Tibial nerve (tissue), 4 donors: Measurements from ENCODE around the gene GOLGA2. TPM values are rescaled to one million over a fixed set of nuclear protein-coding genes. Genes with fewer than 3 reads are reported as not detected.

Experiments used
- DNase-seq, 2 donors: peaks; one replicate each; pipeline ENCODE4 v3.0.0-alpha.2; 2019; ENCODE audit warnings: low spot score in 2 of 2
- H3K27ac ChIP-seq, 4 donors: fragments of 200-600 bp; sonication (generic) in 3 of 4; one replicate each; pipeline ENCODE4 v1.5.1; 2017 to 2019; ENCODE audit warnings: mild to moderate bottlenecking in 1 of 4
- H3K27me3 ChIP-seq, 2 donors: fragments of 200-600 bp; sonication (generic) in 1 of 2; one replicate each; pipeline versions ENCODE4 v1.5.1 to v1.6.0; 2017 to 2019
- H3K36me3 ChIP-seq, 3 donors: fragments of 200-600 bp; sonication (generic); one replicate each; pipeline ENCODE4 v1.5.1; 2018 to 2019
- H3K4me1 ChIP-seq, 4 donors: fragments of 200-600 bp; sonication (generic) in 3 of 4; one replicate each; pipeline ENCODE4 v1.5.1; 2017 to 2019
- H3K4me3 ChIP-seq, 4 donors: fragments of 200-600 bp; sonication (generic) in 3 of 4; one replicate each; pipeline ENCODE4 v1.5.1; 2017 to 2019; ENCODE audit warnings: mild to moderate bottlenecking in 1 of 4, moderate library complexity in 1 of 4
- H3K9me3 ChIP-seq, 4 donors: fragments of 200-600 bp; sonication (generic) in 3 of 4; one replicate each; pipeline ENCODE4 v1.5.1; 2017 to 2019
- EP300 ChIP-seq, 2 donors: sonication (generic); formaldehyde crosslinking; IDR thresholded peaks; one replicate each; pipeline ENCODE4 v1.6.1; 2017; ENCODE audit warnings: antibody characterized with exemption in 2 of 2, mild to moderate bottlenecking in 1 of 2
- POLR2A ChIP-seq, 2 donors: fragments of 450-650 bp; IDR thresholded peaks; one replicate each; pipeline ENCODE4 v1.6.1; 2017; ENCODE audit warnings: antibody characterized with exemption in 2 of 2, mild to moderate bottlenecking in 2 of 2, moderate library complexity in 2 of 2
- WGBS, 2 donors: methylation state at CpG; one replicate each; pipeline ENCODE4 v1.1.5; 2018; 5-methylcytosine and 5-hydroxymethylcytosine counted together
- total RNA-seq, 4 donors: library from RNA; depleted of rRNA; stranded (reverse); fragments of >200 nt; gene quantifications; one replicate each; pipeline ENCODE4 v1.1.0, GENCODE V29; 2016
- TF ChIP-seq, protein P1 (sequence below), 5 experiments: fragments of 200-600 bp in 3 of 5; fragments of 450-650 bp in 2 of 5; sonication (generic) in 3 of 5; IDR thresholded peaks; one replicate each; pipeline ENCODE4 v1.5.1; 2016 to 2019; ENCODE audit warnings: antibody characterized with exemption in 5 of 5, mild to moderate bottlenecking in 3 of 5, moderate library complexity in 2 of 5

Gene GOLGA2
- total RNA-seq, 4 donors from 2014 or later, result 67.4 to 103 (median 91.9) TPM

DNA sequence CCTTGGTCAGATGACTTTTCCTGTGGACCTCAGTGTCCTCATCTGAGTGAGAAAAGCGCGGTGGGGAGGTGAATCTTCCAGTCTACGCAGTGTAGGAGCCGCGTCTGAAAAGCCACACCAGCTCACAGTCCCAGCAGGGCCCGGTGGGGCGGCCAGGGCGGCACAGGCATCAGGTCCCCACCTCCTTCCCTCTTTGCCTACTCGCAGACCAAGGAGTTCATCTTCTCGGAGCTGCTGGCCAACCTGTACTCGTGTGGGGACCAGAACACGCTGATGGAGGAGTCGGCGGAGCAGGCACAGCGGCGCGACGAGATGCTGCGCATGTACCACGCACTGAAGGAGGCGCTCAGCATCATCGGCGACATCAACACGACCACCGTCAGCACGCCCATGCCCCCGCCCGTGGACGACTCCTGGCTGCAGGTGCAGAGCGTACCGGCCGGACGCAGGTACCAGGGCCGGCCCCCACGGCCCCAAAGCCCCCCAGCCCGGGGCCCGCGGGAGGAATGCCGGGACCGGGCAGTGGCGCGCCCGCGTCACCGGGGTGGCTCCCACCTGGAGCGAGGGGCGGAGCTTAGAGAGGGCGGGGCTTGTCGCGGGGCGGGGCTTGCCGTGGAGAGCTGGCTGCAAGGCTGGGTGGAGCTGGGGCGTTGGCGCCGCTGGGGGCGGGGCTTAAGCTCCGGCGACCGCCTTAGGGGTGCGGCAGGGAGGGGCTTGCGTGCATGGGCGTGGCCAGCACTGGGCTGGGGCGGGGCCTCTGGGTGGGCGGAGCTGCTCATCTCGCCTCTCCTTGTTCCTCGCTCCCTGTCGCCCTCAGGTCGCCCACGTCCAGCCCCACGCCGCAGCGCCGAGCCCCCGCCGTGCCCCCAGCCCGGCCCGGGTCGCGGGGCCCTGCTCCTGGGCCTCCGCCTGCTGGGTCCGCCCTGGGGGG is 25.6 kb downstream of the GOLGA2 start:
- H3K4me3 ChIP-seq, result peak overlapping the region; percentile 24 to 57 (median 34)
- H3K4me1 ChIP-seq, result peaks cover 0 to 34% (median 22%) of the 10 kb centered on the region in 4 donors
- H3K9me3 ChIP-seq, result no peaks in the 10 kb centered on the region
- TF ChIP-seq, protein P1, sequence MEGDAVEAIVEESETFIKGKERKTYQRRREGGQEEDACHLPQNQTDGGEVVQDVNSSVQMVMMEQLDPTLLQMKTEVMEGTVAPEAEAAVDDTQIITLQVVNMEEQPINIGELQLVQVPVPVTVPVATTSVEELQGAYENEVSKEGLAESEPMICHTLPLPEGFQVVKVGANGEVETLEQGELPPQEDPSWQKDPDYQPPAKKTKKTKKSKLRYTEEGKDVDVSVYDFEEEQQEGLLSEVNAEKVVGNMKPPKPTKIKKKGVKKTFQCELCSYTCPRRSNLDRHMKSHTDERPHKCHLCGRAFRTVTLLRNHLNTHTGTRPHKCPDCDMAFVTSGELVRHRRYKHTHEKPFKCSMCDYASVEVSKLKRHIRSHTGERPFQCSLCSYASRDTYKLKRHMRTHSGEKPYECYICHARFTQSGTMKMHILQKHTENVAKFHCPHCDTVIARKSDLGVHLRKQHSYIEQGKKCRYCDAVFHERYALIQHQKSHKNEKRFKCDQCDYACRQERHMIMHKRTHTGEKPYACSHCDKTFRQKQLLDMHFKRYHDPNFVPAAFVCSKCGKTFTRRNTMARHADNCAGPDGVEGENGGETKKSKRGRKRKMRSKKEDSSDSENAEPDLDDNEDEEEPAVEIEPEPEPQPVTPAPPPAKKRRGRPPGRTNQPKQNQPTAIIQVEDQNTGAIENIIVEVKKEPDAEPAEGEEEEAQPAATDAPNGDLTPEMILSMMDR (IDR thresholded peaks at IDR 0.05), result no peak
- TF ChIP-seq EP300 (IDR thresholded peaks at IDR 0.05) (no peak), POLR2A (IDR thresholded peaks at IDR 0.05) (no peak)
- H3K27me3 ChIP-seq, result no peaks in the 10 kb centered on the region
- WGBS, 2 donors, result 38 to 50% methylated on average over 19 to 41 of the region's 81 CpGs
- peak; percentile 74 to 84 for DNase-seq
- H3K27ac ChIP-seq, result peak overlapping the region in 2 of 4 donors; percentile 40 to 72
- H3K36me3 ChIP-seq, result peaks cover 0 to 4% (median 0%) of the 10 kb centered on the region in 3 donors

DNA sequence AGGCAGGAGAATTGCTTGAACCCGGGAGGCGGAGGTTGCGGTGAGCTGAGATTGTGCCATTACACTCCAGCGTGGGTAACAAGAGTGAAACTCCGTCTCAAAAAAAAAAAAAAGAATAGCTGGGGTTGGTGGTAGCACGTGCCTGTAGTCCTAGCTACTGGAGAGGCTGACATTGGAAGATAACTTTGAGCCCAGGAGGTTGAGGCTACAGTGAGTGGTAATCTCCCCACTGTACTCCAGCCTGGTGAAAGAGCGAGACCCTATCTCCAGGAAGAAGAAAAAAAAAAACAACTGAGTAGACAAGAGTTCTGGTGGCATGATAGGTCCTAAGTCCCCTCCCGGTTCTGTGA is 26.3 kb downstream of the GOLGA2 start:
- Histone ChIP-seq H3K4me1 (peaks cover 0 to 40% (median 28%) of the 10 kb centered on the region in 4 donors), H3K36me3 (peaks cover 0 to 4% (median 0%) of the 10 kb centered on the region in 3 donors), H3K27me3 (no peaks in the 10 kb centered on the region), H3K9me3 (no peaks in the 10 kb centered on the region), H3K4me3 (no peak overlapping the region), H3K27ac (peak overlapping the region in 1 of 4 donors; percentile 72)
- WGBS, 2 donors, result 83% methylated on average over 8 of the region's 8 CpGs
- no peak for DNase-seq
- TF ChIP-seq EP300 (IDR thresholded peaks at IDR 0.05) (no peak), POLR2A (IDR thresholded peaks at IDR 0.05) (no peak)
- TF ChIP-seq, protein P1 (IDR thresholded peaks at IDR 0.05), result no peak

DNA sequence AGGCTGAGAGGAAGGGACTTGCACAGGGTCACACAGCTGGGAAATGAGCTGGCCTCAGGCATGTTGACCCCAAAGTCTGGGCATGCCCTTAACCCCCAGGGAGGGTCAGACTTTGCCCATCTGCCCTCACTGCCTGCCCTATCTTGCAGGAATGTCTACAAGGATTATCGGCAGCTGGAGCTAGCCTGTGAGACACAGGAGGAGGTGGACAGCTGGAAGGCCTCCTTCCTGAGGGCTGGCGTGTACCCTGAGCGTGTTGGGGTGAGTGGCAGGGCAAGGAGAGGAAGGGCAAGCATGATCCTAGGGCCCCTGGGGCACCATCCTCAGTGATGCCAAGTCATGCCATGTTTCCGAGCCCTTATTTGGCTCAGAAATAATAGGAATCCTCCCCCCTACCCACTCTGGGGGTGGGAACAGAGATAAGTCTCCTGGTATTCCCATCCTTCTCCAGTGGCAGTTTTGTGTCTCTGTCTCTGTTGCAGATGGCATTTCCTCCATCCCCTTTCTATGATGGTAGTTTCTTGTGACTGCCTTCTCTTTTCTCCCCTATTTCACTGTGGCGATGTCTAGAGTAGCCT is 28.5 kb downstream of the GOLGA2 start:
- Histone ChIP-seq H3K4me3 (no peak overlapping the region), H3K36me3 (no peaks in the 10 kb centered on the region), H3K27ac (no peak overlapping the region), H3K27me3 (no peaks in the 10 kb centered on the region), H3K4me1 (peaks cover 0 to 62% (median 28%) of the 10 kb centered on the region in 4 donors), H3K9me3 (no peaks in the 10 kb centered on the region)
- no peak for TF ChIP-seq POLR2A (IDR thresholded peaks at IDR 0.05)
- TF ChIP-seq EP300 (IDR thresholded peaks at IDR 0.05), result no peak
- TF ChIP-seq, protein P1 (IDR thresholded peaks at IDR 0.05), result no peak
- DNase-seq, result no peak
- 75 to 86% methylated on average over 5 of the region's 5 CpGs for WGBS, 2 donors

DNA sequence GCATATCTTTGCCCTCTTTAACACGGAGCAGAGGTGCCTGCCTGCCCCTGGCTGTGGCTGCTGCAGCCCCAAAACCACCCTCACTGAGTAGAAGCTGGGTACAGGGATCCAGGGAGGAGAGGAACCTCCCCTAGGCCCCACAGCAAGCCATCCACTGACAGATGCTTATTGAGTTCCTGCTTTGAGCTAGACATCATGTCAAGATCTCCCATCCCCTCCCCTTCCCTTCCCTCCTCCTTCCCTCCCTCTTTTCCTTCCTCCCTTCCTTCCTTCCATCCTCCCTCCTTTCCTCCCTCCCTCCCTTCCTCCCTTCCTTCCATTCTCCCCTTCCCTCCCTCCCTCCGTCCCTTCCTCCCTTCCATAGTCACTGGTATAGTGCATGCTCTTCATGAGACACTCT is 29.3 kb downstream of the GOLGA2 start:
- TF ChIP-seq, protein P1 (IDR thresholded peaks at IDR 0.05), result no peak
- TF ChIP-seq POLR2A (IDR thresholded peaks at IDR 0.05), result no peak
- no peak for TF ChIP-seq EP300 (IDR thresholded peaks at IDR 0.05)
- peaks cover 0 to 61% (median 28%) of the 10 kb centered on the region in 4 donors for H3K4me1 ChIP-seq
- H3K9me3 ChIP-seq, result no peaks in the 10 kb centered on the region
- peak overlapping the region in 2 of 4 donors; percentile 77 to 87 for H3K27ac ChIP-seq
- H3K36me3 ChIP-seq, result no peaks in the 10 kb centered on the region
- DNase-seq, result no peak
- H3K27me3 ChIP-seq, result no peaks in the 10 kb centered on the region
- 59 to 75% methylated on average over 2 of the region's 2 CpGs for WGBS, 2 donors
- H3K4me3 ChIP-seq, result no peak overlapping the region
